Cerebellar nuclear complex (tissue), 1 donor: ENCODE measurements around the gene RGS9.

ENCODE experiments used
- DNase-seq, 2 experiments: peaks; one replicate each; lab custom pipeline; 2025; lab: John Stamatoyannopoulos, UW

RGS9 gene

GRCh38 chr17:65261152-65261551 lies 124.0 kb downstream of the RGS9 start:
- no peak for DNase-seq

GRCh38 chr17:65261682-65262636 lies 124.8 kb downstream of the RGS9 start:
- DNase-seq, result no peak

- no peak for DNase-seq
These were observed 128.1 kb downstream of the RGS9 start for GRCh38 chr17:65265276-65265675.

- no peak for DNase-seq
These were observed 131.7 kb downstream of the RGS9 start for GRCh38 chr17:65268832-65269231.

- no peak for DNase-seq
These were observed 133.5 kb downstream of the RGS9 start for GRCh38 chr17:65270499-65271253.

- DNase-seq, result no peak
These were observed 134.1 kb downstream of the RGS9 start for GRCh38 chr17:65271296-65271695.
